22Rv1 (cell line): ENCODE data around the gene APOC1.
A peak's percentile ranks its signal among the peaks of the same experiment; 100 is the strongest.

ENCODE experiments used
- H3K27ac ChIP-seq: fragments of 450-650 bp; 2 replicates; pipeline ENCODE4 v1.5.1; 2017
- ZFX ChIP-seq: fragments of 450-650 bp; IDR thresholded peaks from 2 replicates; pipeline ENCODE4 v1.6.1; 2017; ENCODE audit warnings: antibody characterized with exemption, borderline replicate concordance
- TF ChIP-seq, protein P1 (sequence below): fragments of 450-650 bp; IDR thresholded peaks from 2 replicates; pipeline ENCODE4 v1.5.1; 2017; ENCODE audit warnings: mild to moderate bottlenecking

The APOC1 gene

GRCh38 chr19:44900328-44901244 lies 13.8 kb upstream of the APOC1 start:
- no peak overlapping the region for H3K27ac ChIP-seq
- TF ChIP-seq, protein P1, sequence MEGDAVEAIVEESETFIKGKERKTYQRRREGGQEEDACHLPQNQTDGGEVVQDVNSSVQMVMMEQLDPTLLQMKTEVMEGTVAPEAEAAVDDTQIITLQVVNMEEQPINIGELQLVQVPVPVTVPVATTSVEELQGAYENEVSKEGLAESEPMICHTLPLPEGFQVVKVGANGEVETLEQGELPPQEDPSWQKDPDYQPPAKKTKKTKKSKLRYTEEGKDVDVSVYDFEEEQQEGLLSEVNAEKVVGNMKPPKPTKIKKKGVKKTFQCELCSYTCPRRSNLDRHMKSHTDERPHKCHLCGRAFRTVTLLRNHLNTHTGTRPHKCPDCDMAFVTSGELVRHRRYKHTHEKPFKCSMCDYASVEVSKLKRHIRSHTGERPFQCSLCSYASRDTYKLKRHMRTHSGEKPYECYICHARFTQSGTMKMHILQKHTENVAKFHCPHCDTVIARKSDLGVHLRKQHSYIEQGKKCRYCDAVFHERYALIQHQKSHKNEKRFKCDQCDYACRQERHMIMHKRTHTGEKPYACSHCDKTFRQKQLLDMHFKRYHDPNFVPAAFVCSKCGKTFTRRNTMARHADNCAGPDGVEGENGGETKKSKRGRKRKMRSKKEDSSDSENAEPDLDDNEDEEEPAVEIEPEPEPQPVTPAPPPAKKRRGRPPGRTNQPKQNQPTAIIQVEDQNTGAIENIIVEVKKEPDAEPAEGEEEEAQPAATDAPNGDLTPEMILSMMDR = no peak
- TF ChIP-seq ZFX = no peak

GRCh38 chr19:44903216-44903601 lies 11.2 kb upstream of the APOC1 start:
- H3K27ac ChIP-seq = peak overlapping the region; percentile 37; the same call in 1 of the 2 replicates
- TF ChIP-seq ZFX = no peak
- TF ChIP-seq, protein P1 = no peak

- H3K27ac ChIP-seq = peak overlapping the region; percentile 37
- no peak for TF ChIP-seq ZFX
- TF ChIP-seq, protein P1 = peak; percentile 99
Measured at GRCh38 chr19:44903602-44904425, 10.6 kb upstream of the APOC1 start.

DNA sequence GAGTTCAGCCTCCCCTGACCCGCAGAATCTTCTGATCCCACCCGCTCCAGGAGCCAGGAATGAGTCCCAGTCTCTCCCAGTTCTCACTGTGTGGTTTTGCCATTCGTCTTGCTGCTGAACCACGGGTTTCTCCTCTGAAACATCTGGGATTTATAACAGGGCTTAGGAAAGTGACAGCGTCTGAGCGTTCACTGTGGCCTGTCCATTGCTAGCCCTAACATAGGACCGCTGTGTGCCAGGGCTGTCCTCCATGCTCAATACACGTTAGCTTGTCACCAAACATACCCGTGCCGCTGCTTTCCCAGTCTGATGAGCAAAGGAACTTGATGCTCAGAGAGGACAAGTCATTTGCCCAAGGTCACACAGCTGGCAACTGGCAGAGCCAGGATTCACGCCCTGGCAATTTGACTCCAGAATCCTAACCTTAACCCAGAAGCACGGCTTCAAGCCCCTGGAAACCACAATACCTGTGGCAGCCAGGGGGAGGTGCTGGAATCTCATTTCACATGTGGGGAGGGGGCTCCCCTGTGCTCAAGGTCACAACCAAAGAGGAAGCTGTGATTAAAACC lies 9.9 kb upstream of the APOC1 start:
- TF ChIP-seq, protein P1 = peak; percentile 34
- TF ChIP-seq ZFX = no peak
- H3K27ac ChIP-seq = peak overlapping the region; percentile 37

- no peak for TF ChIP-seq ZFX
- TF ChIP-seq, protein P1 = no peak
- H3K27ac ChIP-seq = no peak within 1 kb of the TSS
Measured at GRCh38 chr19:44905437-44906160, 8.8 kb upstream of the APOC1 start, which contains the start of gene APOE. TSS of gene APOE (plus strand) at chr19:44905796. CDS start at chr19:44906625, 829 bp downstream.

GRCh38 chr19:44907613-44908012 lies 6.8 kb upstream of the APOC1 start:
- TF ChIP-seq ZFX = no peak
- TF ChIP-seq, protein P1 = no peak
- no peak overlapping the region for H3K27ac ChIP-seq
